ENCODE results near the gene DRICH1. TPM values are rescaled to one million over a fixed set of nuclear protein-coding genes. Genes with fewer than 3 reads are reported as not detected.
"Not testable (repeated sequence)": the region's sequence is repeated elsewhere in the genome, so short reads cannot be mapped to it uniquely, and the experiment has no call there.

The DRICH1 gene
- total RNA-seq, 4 donors from 2014 or later: 0.33 TPM; not detected in 3

GRCh38 chr22:23564276-23564675, 67.8 kb downstream of the DRICH1 start:
- Histone ChIP-seq H3K27ac (replicated peaks in 1 of 4) (no peak overlapping the region), H3K9me3 (no peaks in the 10 kb centered on the region), H3K27me3 (peaks cover 0 to 64% (median 16%) of the 10 kb centered on the region in 4 donors), H3K4me1 (peaks cover 13 to 17% (median 16%) of the 10 kb centered on the region in 4 donors), H3K36me3 (no peaks in the 10 kb centered on the region), H3K4me3 (no peak overlapping the region)
- intact Hi-C loops (cut with DNase I): no loop called here
- DNase-seq (ENCODE audit: extremely low spot score): no peak
- TF ChIP-seq POLR2A (IDR thresholded peaks at IDR 0.05; ENCODE audit: low read depth) (no peak), CTCF (IDR thresholded peaks at IDR 0.05) (no peak), EP300 (IDR thresholded peaks at IDR 0.05) (no peak), POLR2AphosphoS5 (IDR thresholded peaks at IDR 0.05) (no peak)
- 91% methylated on average over 3 of the region's 7 CpGs for WGBS

- Histone ChIP-seq H3K4me1 (peaks cover 13 to 17% (median 16%) of the 10 kb centered on the region in 4 donors), H3K27me3 (peaks cover 0 to 64% (median 16%) of the 10 kb centered on the region in 4 donors), H3K27ac (replicated peaks in 1 of 4) (no peak overlapping the region), H3K4me3 (no peak overlapping the region), H3K36me3 (no peaks in the 10 kb centered on the region), H3K9me3 (no peaks in the 10 kb centered on the region)
- WGBS: 95% methylated on average over 5 of the region's 9 CpGs
- intact Hi-C loops (cut with DNase I): no loop called here
- DNase-seq (ENCODE audit: extremely low spot score): no peak
- TF ChIP-seq EP300 (IDR thresholded peaks at IDR 0.05) (no peak), CTCF (IDR thresholded peaks at IDR 0.05) (no peak), POLR2A (IDR thresholded peaks at IDR 0.05; ENCODE audit: low read depth) (no peak), POLR2AphosphoS5 (IDR thresholded peaks at IDR 0.05) (no peak)
Measured at GRCh38 chr22:23563111-23563510, 69.0 kb downstream of the DRICH1 start.

- peaks cover 0 to 72% (median 16%) of the 10 kb centered on the region in 4 donors for H3K27me3 ChIP-seq
Measured at GRCh38 chr22:23562186-23562585, 69.9 kb downstream of the DRICH1 start.

GRCh38 chr22:23561025-23561510, 71.1 kb downstream of the DRICH1 start:
- H3K27ac ChIP-seq (replicated peaks in 1 of 4); H3K36me3 ChIP-seq; intact Hi-C loops (cut with DNase I); H3K9me3 ChIP-seq; DNase-seq (ENCODE audit: extremely low spot score); H3K4me1 ChIP-seq; H3K4me3 ChIP-seq: not testable (repeated sequence)
- H3K27me3 ChIP-seq: peaks cover 0 to 72% (median 8%) of the 10 kb centered on the region in 4 donors
- WGBS: 96% methylated on average over 5 of the region's 24 CpGs

More at GRCh38 chr22:23562186-23562585, 69.9 kb downstream of the DRICH1 start:
- Histone ChIP-seq H3K27ac (replicated peaks in 1 of 4) (no peak overlapping the region), H3K4me3 (no peak overlapping the region), H3K36me3 (no peaks in the 10 kb centered on the region), H3K4me1 (peaks cover 13 to 17% (median 16%) of the 10 kb centered on the region in 4 donors), H3K9me3 (no peaks in the 10 kb centered on the region)
- WGBS: 71% methylated on average over 4 of the region's 4 CpGs
- no peak for TF ChIP-seq CTCF (IDR thresholded peaks at IDR 0.05)
- no peak for TF ChIP-seq POLR2AphosphoS5 (IDR thresholded peaks at IDR 0.05)
- no peak for TF ChIP-seq EP300 (IDR thresholded peaks at IDR 0.05)
- no peak for TF ChIP-seq POLR2A (IDR thresholded peaks at IDR 0.05; ENCODE audit: low read depth)
- intact Hi-C loops (cut with DNase I): no loop called here
- DNase-seq (ENCODE audit: extremely low spot score): no peak

- H3K36me3 ChIP-seq; H3K9me3 ChIP-seq; H3K27ac ChIP-seq (replicated peaks in 1 of 4); intact Hi-C loops (cut with DNase I); H3K4me3 ChIP-seq; H3K4me1 ChIP-seq; DNase-seq (ENCODE audit: extremely low spot score): not testable (repeated sequence)
- peaks cover 0 to 72% (median 5%) of the 10 kb centered on the region in 4 donors for H3K27me3 ChIP-seq
- 47% methylated on average over 1 of the region's 1 CpG for WGBS
Measured at GRCh38 chr22:23560215-23560614, 71.9 kb downstream of the DRICH1 start.

Small RNA genes lying within 50 kb of the gene (small RNA-seq; reads per million reads assigned to genes)
- gene AP000346.3: 0 reads per million in 3 donors

Other genes starting within 250 kb of the DRICH1 start
- not detected for gene IGLL1, start 52.0 kb downstream of the DRICH1 start, total RNA-seq
- under 1 TPM in 2 of 4 donors, not detected in 2; 0.11 to 0.50 TPM for gene RGL4, start 58.7 kb upstream of the DRICH1 start, total RNA-seq
- gene ZNF70, start 118.8 kb upstream of the DRICH1 start, total RNA-seq: 1 to 10 TPM; 3.1 to 6.5 (median 5.4) TPM
- not detected for gene VPREB3, start 122.1 kb upstream of the DRICH1 start, total RNA-seq
- under 1 TPM in 1 of 4 donors, not detected in 3; 0.58 TPM for gene C22orf15, start 130.7 kb upstream of the DRICH1 start, total RNA-seq
- 10 to 100 TPM; 22.9 to 97.7 (median 44.6) TPM for gene CHCHD10, start 135.7 kb upstream of the DRICH1 start, total RNA-seq
- gene MMP11, start 140.5 kb upstream of the DRICH1 start, total RNA-seq: 1 to 10 TPM; 2.8 to 6.5 (median 5.4) TPM
- 10 to 100 TPM; 28.8 to 55.6 (median 34.9) TPM for gene SMARCB1, start 154.6 kb upstream of the DRICH1 start, total RNA-seq
- not detected for gene DERL3, start 206.7 kb upstream of the DRICH1 start, total RNA-seq
- 10 to 100 TPM; 11.6 to 17.4 (median 15.3) TPM for gene SLC2A11, start 225.6 kb upstream of the DRICH1 start, total RNA-seq